Keratinocyte (primary cell): ENCODE measurements around the gene RBM3. TPM values are rescaled to one million over a fixed set of nuclear protein-coding genes. Genes with fewer than 3 reads are reported as not detected.

ENCODE experiments used
- DNase-seq: peaks from one replicate; pipeline ENCODE4 v3.0.0-alpha.2; 2011; ENCODE audit warnings: low read depth, missing footprints, low spot score
- FAIRE-seq: peaks from 2 replicates; lab custom pipeline; 2011; peaks lifted over from hg19 to GRCh38; lab: Jason Lieb, UNC
- H2AFZ ChIP-seq: 2 replicates; pipeline ENCODE4 v1.6.0; 2012; ENCODE audit warnings: low read length, control low read depth, inconsistent platforms; ENCODE audit not compliant: control insufficient read depth
- H3K27ac ChIP-seq: 2 replicates; pipeline ENCODE4 v1.5.1; 2011; ENCODE audit warnings: low read length; ENCODE audit not compliant: control insufficient read depth, insufficient read depth
- H3K27me3 ChIP-seq: 3 replicates; pipeline ENCODE4 v1.6.0; 2011; ENCODE audit warnings: low read length; ENCODE audit not compliant: control insufficient read depth, insufficient read depth; ENCODE audit errors: extremely low read depth
- H3K36me3 ChIP-seq, 2 experiments: 2 replicates in 1 of 2; 3 replicates in 1 of 2; pipeline ENCODE4 v1.5.1; 2011; ENCODE audit warnings: low read length in 2 of 2, mild to moderate bottlenecking in 1 of 2; ENCODE audit not compliant: control insufficient read depth in 2 of 2, insufficient read depth in 2 of 2; ENCODE audit errors: extremely low read depth in 1 of 2
- H3K4me1 ChIP-seq: 3 replicates; pipeline ENCODE4 v1.5.1; 2011; ENCODE audit warnings: low read length; ENCODE audit not compliant: control insufficient read depth, insufficient read depth; ENCODE audit errors: extremely low read depth
- H3K4me2 ChIP-seq: 3 replicates; pipeline ENCODE4 v1.6.0; 2011; ENCODE audit warnings: low read depth, low read length; ENCODE audit not compliant: control insufficient read depth, insufficient read depth; ENCODE audit errors: extremely low read depth
- H3K4me3 ChIP-seq, 3 experiments: fragments of 200-600 bp in 1 of 3; sonication (generic) in 1 of 3; 2 replicates in 2 of 3; 3 replicates in 1 of 3; pipeline ENCODE4 v1.5.1; 2011 to 2016; ENCODE audit warnings: low read length in 3 of 3, mild to moderate bottlenecking in 3 of 3, control low read depth in 2 of 3, inconsistent platforms in 1 of 3, low read depth in 1 of 3, mixed read lengths in 1 of 3, mixed run types in 1 of 3, moderate library complexity in 1 of 3; ENCODE audit not compliant: control insufficient read depth in 2 of 3, insufficient read depth in 2 of 3; ENCODE audit errors: extremely low read depth in 1 of 3
- H3K79me2 ChIP-seq: 2 replicates; pipeline ENCODE4 v1.6.0; 2012; ENCODE audit warnings: low read length; ENCODE audit not compliant: control insufficient read depth, insufficient read depth
- H3K9ac ChIP-seq: 3 replicates; pipeline ENCODE4 v1.6.0; 2011; ENCODE audit warnings: low read length; ENCODE audit not compliant: control insufficient read depth, insufficient read depth; ENCODE audit errors: extremely low read depth
- H3K9me1 ChIP-seq: 3 replicates; pipeline ENCODE4 v1.6.0; 2011; ENCODE audit warnings: low read length; ENCODE audit not compliant: control insufficient read depth, insufficient read depth; ENCODE audit errors: extremely low read depth
- H3K9me3 ChIP-seq: 2 replicates; pipeline ENCODE4 v1.5.1; 2012; ENCODE audit warnings: low read depth, low read length; ENCODE audit not compliant: control insufficient read depth
- H4K20me1 ChIP-seq: 3 replicates; pipeline ENCODE4 v1.6.0; 2011; ENCODE audit warnings: low read length; ENCODE audit not compliant: control insufficient read depth, insufficient read depth; ENCODE audit errors: extremely low read depth
- CTCF ChIP-seq, 3 experiments: IDR thresholded peaks in 1 of 3; conservative IDR thresholded peaks in 1 of 3; optimal IDR thresholded peaks in 1 of 3; 2 replicates in 2 of 3; 3 replicates in 1 of 3; pipeline versions ENCODE3 to v1.5.1; 2011; ENCODE audit warnings: low read length in 3 of 3, mild to moderate bottlenecking in 3 of 3, moderate library complexity in 2 of 3, control low read depth in 1 of 3, inconsistent platforms in 1 of 3; ENCODE audit not compliant: insufficient read depth in 2 of 3; ENCODE audit errors: extremely low read depth in 1 of 3
- EZH2 ChIP-seq: IDR thresholded peaks from one replicate; pipeline ENCODE4 v1.6.1; 2012; ENCODE audit warnings: inconsistent platforms, mild to moderate bottlenecking, low read length, moderate library complexity
- dilution Hi-C: fragments of 300-500 bp; cut with MboI; formaldehyde crosslinking; loops from one replicate; pipeline ENCODE4 v1.7.0; 2020; ENCODE audit warnings: low sequenced_read_pairs; ENCODE audit not compliant: extremely low pct_ligation_motif_present
- polyA plus RNA-seq, 5 experiments: library from polyadenylated mRNA; depleted of rRNA in 3 of 5; stranded (reverse) in 3 of 5; stranded (forward) in 1 of 5; unstranded in 1 of 5; fragments of >200 nt; gene quantifications; 1 replicate in 1 of 5; 2 replicates in 3 of 5; 3 replicates in 1 of 5; pipeline versions ENCODE4 v1.2.1 to v1.2.3, GENCODE V29; 2011 to 2012; ENCODE audit warnings: missing spikeins in 2 of 5, low read depth in 1 of 5, low replicate concordance in 1 of 5

The RBM3 gene
- polyA plus RNA-seq, 1 donor (not counting 4 experiments of a cell fraction or from before 2014, with no cell fraction given): 327 TPM

- Histone ChIP-seq H3K9ac (peak overlapping the region; percentile 83), H3K4me2 (peak overlapping the region; percentile 79), H3K9me1 (no peaks in the 10 kb centered on the region), H3K79me2 (peaks cover 15% of the 10 kb centered on the region), H3K9me3 (no peaks in the 10 kb centered on the region), H2AFZ (peak overlapping the region; percentile 83), H3K27ac (peak overlapping the region; percentile 84), H3K36me3 (no peaks in the 10 kb centered on the region), H3K27me3 (no peaks in the 10 kb centered on the region), H3K4me1 (peaks cover 9% of the 10 kb centered on the region), H3K4me3 (peak overlapping the region; percentile 55 to 79 (median 62)), H4K20me1 (no peaks in the 10 kb centered on the region)
- TF ChIP-seq EZH2 (no peak), CTCF (optimal IDR thresholded peaks at IDR 0.05 in 1 of 3, IDR thresholded peaks at IDR 0.05 in 1 of 3, conservative IDR thresholded peaks at IDR 0.05 in 1 of 3; ENCODE audit: extremely low read depth in 1 of 3, insufficient read depth in 2 of 3, low read length in 3 of 3) (no peak)
- dilution Hi-C loops: no loop called here
- no peak for FAIRE-seq
- DNase-seq: no peak
Observed at GRCh38 chrX:48540028-48540375, 34.3 kb upstream of the RBM3 start.

- Histone ChIP-seq H2AFZ (no peak overlapping the region), H3K4me3 (peak overlapping the region; percentile 55 to 79 (median 62)), H3K4me2 (peak overlapping the region; percentile 79), H3K27me3 (no peaks in the 10 kb centered on the region), H3K9me3 (no peaks in the 10 kb centered on the region), H3K36me3 (no peaks in the 10 kb centered on the region), H3K9ac (peak overlapping the region; percentile 83), H3K27ac (peak overlapping the region; percentile 84), H3K9me1 (no peaks in the 10 kb centered on the region), H4K20me1 (no peaks in the 10 kb centered on the region), H3K79me2 (peaks cover 15% of the 10 kb centered on the region), H3K4me1 (peaks cover 9% of the 10 kb centered on the region)
- dilution Hi-C loops: no loop called here
- FAIRE-seq (no peak), DNase-seq (no peak)
- no peak for TF ChIP-seq EZH2
- no peak for TF ChIP-seq CTCF (optimal IDR thresholded peaks at IDR 0.05 in 1 of 3, IDR thresholded peaks at IDR 0.05 in 1 of 3, conservative IDR thresholded peaks at IDR 0.05 in 1 of 3; ENCODE audit: extremely low read depth in 1 of 3, insufficient read depth in 2 of 3, low read length in 3 of 3)
Observed at GRCh38 chrX:48540480-48540879, 33.8 kb upstream of the RBM3 start.
